ENCODE data around the gene NAALADL2. TPM values are rescaled to one million over a fixed set of nuclear protein-coding genes. Genes with fewer than 3 reads are reported as not detected.

Gene NAALADL2
- total and polyA plus RNA-seq, 2 donors (not counting 1 experiment from before 2014, with no cell fraction given) = not detected

DNA sequence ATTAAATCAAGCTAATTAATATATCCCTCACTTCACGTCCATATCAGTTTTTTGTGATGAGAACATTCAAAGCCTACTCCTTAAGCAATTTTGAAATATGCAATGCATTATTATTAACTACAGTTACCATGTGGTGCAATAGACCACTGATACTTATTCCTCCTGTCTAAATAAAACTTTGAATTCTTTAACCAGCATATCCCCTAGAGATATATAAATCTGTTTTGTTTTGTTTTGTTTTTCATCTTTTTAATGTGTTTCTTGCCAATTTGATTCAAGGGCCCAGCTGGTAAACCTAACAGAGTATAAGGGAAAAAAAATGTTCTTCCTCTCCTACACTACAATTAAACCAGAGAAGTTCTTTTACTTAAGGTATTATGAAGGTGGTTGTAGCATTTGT is 524.2 kb downstream of the NAALADL2 start:
- Histone ChIP-seq H3K36me3 (replicated peaks in 1 of 2; ENCODE audit: control extremely low read depth in 1 of 2, control insufficient read depth in 1 of 2, extremely low read depth in 1 of 2, insufficient read depth in 2 of 2, low read length in 1 of 2) (no peaks in the 10 kb centered on the region), H3K27ac (ENCODE audit: low read length in 2 of 2) (no peak overlapping the region), H3K4me3 (ENCODE audit: control extremely low read depth in 1 of 5, extremely low read depth in 1 of 5, insufficient read depth in 1 of 5, low read depth in 2 of 5, low read length in 4 of 5) (no peak overlapping the region), H3K27me3 (replicated peaks in 1 of 4; ENCODE audit: control extremely low read depth in 1 of 4, control insufficient read depth in 3 of 4, insufficient read depth in 4 of 4, low read length in 3 of 4) (no peaks in the 10 kb centered on the region), H3K79me2 (ENCODE audit: control insufficient read depth, insufficient read depth, low read length) (no peaks in the 10 kb centered on the region), H2AFZ (ENCODE audit: insufficient read depth, low read depth, low read length, poor library complexity, severe bottlenecking) (no peak overlapping the region), H3K9ac (ENCODE audit: low read length) (no peak overlapping the region), H4K20me1 (ENCODE audit: control insufficient read depth, insufficient read depth, low read length, poor library complexity, severe bottlenecking) (no peaks in the 10 kb centered on the region), H3K4me1 (ENCODE audit: control insufficient read depth in 2 of 2, insufficient read depth in 2 of 2, low read length in 2 of 2) (no peaks in the 10 kb centered on the region), H3K4me2 (replicated peaks; ENCODE audit: low read depth, low read length, poor library complexity, severe bottlenecking) (no peak overlapping the region), H3K9me3 (ENCODE audit: control extremely low read depth in 1 of 3, control insufficient read depth in 2 of 3, insufficient read depth in 1 of 3, low read length in 2 of 3) (no peaks in the 10 kb centered on the region)
- no peaks in the 10 kb centered on the region for H3K9me3 Mint-ChIP-seq (ENCODE audit: insufficient read depth)
- ChIA-PET POLR2A (no interaction called here), CTCF (no interaction called here)
- H3K4me3 Mint-ChIP-seq = no peak overlapping the region
- no peak for DNase-seq
- no peak for ATAC-seq (ENCODE audit: low read depth)
- no peaks in the 10 kb centered on the region for H3K27me3 Mint-ChIP-seq
- no CpG with 5 or more reads among the region's 1 CpG for WGBS (ENCODE audit: insufficient coverage)
- TF ChIP-seq, protein P1, sequence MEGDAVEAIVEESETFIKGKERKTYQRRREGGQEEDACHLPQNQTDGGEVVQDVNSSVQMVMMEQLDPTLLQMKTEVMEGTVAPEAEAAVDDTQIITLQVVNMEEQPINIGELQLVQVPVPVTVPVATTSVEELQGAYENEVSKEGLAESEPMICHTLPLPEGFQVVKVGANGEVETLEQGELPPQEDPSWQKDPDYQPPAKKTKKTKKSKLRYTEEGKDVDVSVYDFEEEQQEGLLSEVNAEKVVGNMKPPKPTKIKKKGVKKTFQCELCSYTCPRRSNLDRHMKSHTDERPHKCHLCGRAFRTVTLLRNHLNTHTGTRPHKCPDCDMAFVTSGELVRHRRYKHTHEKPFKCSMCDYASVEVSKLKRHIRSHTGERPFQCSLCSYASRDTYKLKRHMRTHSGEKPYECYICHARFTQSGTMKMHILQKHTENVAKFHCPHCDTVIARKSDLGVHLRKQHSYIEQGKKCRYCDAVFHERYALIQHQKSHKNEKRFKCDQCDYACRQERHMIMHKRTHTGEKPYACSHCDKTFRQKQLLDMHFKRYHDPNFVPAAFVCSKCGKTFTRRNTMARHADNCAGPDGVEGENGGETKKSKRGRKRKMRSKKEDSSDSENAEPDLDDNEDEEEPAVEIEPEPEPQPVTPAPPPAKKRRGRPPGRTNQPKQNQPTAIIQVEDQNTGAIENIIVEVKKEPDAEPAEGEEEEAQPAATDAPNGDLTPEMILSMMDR (IDR thresholded peaks at IDR 0.05) = no peak
- TF ChIP-seq EZH2 (IDR thresholded peaks at IDR 0.05; ENCODE audit: borderline replicate concordance, insufficient read depth, low read depth, low read length, poor library complexity, severe bottlenecking) = no peak
- no peaks in the 10 kb centered on the region for H3K4me1 Mint-ChIP-seq
- intact Hi-C loops (cut with micrococcal nuclease) = no loop called here
- no peak overlapping the region for H3K27ac Mint-ChIP-seq

DNA sequence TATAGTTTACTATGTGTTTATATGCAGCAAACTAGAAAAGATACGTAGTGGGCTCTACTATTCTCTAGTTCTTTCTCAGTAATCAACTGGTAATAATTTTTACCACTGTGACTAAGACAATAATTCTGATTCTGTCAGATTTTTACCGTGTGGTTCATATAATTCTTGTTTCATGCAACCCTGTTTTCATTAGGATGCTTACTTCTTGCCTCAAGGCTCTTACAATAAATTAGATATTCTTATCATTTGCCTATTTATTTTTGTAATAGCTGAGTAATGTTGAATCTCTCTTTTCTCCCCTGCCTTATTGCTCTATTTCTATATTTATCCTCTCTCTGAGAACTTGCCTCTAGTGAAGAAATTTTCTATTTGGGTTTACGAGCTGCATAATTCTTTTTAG is 524.7 kb downstream of the NAALADL2 start:
- Histone ChIP-seq H4K20me1 (ENCODE audit: control insufficient read depth, insufficient read depth, low read length, poor library complexity, severe bottlenecking) (no peaks in the 10 kb centered on the region), H3K9ac (ENCODE audit: low read length) (no peak overlapping the region), H3K9me3 (ENCODE audit: control extremely low read depth in 1 of 3, control insufficient read depth in 2 of 3, insufficient read depth in 1 of 3, low read length in 2 of 3) (no peaks in the 10 kb centered on the region), H2AFZ (ENCODE audit: insufficient read depth, low read depth, low read length, poor library complexity, severe bottlenecking) (no peak overlapping the region), H3K27ac (ENCODE audit: low read length in 2 of 2) (no peak overlapping the region), H3K4me1 (ENCODE audit: control insufficient read depth in 2 of 2, insufficient read depth in 2 of 2, low read length in 2 of 2) (no peaks in the 10 kb centered on the region), H3K79me2 (ENCODE audit: control insufficient read depth, insufficient read depth, low read length) (no peaks in the 10 kb centered on the region), H3K27me3 (replicated peaks in 1 of 4; ENCODE audit: control extremely low read depth in 1 of 4, control insufficient read depth in 3 of 4, insufficient read depth in 4 of 4, low read length in 3 of 4) (no peaks in the 10 kb centered on the region), H3K36me3 (replicated peaks in 1 of 2; ENCODE audit: control extremely low read depth in 1 of 2, control insufficient read depth in 1 of 2, extremely low read depth in 1 of 2, insufficient read depth in 2 of 2, low read length in 1 of 2) (no peaks in the 10 kb centered on the region), H3K4me2 (replicated peaks; ENCODE audit: low read depth, low read length, poor library complexity, severe bottlenecking) (no peak overlapping the region), H3K4me3 (ENCODE audit: control extremely low read depth in 1 of 5, extremely low read depth in 1 of 5, insufficient read depth in 1 of 5, low read depth in 2 of 5, low read length in 4 of 5) (no peak overlapping the region)
- DNase-seq (no peak), ATAC-seq (ENCODE audit: low read depth) (no peak)
- no peak overlapping the region for H3K27ac Mint-ChIP-seq
- H3K27me3 Mint-ChIP-seq = no peaks in the 10 kb centered on the region
- intact Hi-C loops (cut with micrococcal nuclease) = no loop called here
- ChIA-PET CTCF (no interaction called here), POLR2A (no interaction called here)
- no CpG with 5 or more reads among the region's 3 CpGs for WGBS (ENCODE audit: insufficient coverage)
- no peaks in the 10 kb centered on the region for H3K9me3 Mint-ChIP-seq (ENCODE audit: insufficient read depth)
- H3K4me1 Mint-ChIP-seq = no peaks in the 10 kb centered on the region
- TF ChIP-seq, protein P1 (IDR thresholded peaks at IDR 0.05) = no peak
- TF ChIP-seq EZH2 (IDR thresholded peaks at IDR 0.05; ENCODE audit: borderline replicate concordance, insufficient read depth, low read depth, low read length, poor library complexity, severe bottlenecking) = no peak
- no peak overlapping the region for H3K4me3 Mint-ChIP-seq

All from B cell (primary cell).